HG03280 (cell line): ENCODE results near the gene FGFR4.
"Not testable (repeated sequence)": the region's sequence is repeated elsewhere in the genome, so short reads cannot be mapped to it uniquely, and the experiment has no call there.

Source experiments
- ATAC-seq: cut with Tn5 transposase; IDR thresholded peaks from one replicate; pipeline ENCODE4 v1.9.1; 2021; ENCODE audit warnings: mild to moderate bottlenecking, moderate library complexity; ENCODE audit not compliant: unreplicated experiment

FGFR4 gene

DNA sequence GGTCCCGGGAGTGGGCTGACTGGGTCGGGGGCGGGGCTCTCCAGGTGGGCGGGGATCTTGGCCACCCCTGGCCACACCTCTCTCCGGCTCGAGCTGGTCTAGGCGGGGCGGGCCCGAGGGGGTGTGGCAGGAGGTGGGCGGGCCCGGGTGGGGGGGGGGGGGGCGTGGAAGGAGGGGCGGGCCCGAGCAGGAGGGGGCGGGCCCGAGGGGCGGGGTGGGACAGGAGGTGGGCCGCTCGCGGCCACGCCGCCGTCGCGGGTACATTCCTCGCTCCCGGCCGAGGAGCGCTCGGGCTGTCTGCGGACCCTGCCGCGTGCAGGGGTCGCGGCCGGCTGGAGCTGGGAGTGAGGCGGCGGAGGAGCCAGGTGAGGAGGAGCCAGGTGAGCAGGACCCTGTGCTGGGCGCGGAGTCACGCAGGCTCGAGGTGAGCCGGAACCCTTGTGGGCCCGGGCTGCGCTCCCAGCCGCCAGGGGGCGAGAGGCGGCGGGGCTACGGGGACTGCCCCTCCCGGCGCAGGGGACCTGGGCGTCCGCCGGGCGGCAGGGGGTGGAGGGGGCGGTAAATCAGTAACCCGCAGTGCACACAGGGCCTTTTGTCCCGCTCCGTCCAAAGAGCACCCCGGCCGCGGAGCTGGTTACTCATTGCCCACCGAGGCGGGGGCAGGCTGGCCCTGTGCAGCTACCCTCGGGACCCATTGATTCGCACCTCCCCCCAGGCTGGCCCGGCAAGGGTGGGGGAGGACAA is at the start of gene FGFR4:
FGFR4 (plus strand) TSS at position 262 of the 744 bp plus-strand sequence. CDS start 2,688 bp downstream, outside the sequence.
- peak; percentile 65 for ATAC-seq

DNA sequence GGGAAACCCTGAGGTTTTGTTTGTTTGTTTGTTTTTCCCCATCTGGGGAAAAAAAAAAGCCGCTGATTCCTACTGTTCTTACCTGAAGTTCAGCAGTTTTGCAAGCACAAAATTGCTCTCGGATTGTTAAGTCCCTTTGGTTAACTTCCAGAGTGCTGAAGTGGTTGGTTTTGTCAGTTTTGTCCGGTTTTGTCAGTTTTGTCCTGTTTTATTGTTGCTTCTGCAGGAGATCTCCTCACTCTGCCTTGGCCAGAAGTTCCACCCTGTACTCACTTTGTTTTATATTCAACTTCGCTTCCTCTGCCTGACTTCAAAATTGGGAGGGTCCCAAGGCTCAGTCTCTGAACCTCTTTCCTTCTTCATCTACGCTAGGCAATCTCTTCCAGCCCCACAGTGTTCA is 49.8 kb upstream of the FGFR4 start:
- no peak for ATAC-seq

DNA sequence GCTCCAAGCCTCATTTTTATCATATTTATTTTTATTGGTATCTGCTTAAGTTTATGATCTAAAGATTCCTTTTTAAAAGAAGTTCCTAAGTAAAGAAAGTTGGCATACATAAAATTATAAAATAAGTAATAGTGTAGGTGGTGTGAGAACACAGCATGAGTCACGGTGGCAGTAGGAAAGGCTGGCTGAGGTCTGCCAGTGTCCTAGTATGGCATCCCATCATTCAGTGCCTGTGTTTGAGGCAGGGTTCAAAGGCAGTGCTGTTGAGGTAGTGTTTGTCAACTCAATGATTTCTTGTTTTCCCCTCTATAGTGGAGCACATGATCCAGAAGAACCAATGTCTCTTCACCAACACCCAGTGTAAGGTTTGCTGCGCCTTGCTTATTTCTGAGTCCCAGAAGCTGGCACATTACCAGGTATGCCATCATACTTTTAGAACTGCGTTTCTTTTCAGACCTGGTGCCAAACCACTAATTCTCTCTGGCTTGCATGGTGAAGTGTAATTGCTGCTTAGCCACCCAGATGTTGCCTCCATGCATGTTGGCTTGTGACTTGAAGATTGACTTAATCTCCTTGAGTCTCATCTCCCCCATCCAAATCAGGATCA is 45.8 kb upstream of the FGFR4 start:
- no peak for ATAC-seq

DNA sequence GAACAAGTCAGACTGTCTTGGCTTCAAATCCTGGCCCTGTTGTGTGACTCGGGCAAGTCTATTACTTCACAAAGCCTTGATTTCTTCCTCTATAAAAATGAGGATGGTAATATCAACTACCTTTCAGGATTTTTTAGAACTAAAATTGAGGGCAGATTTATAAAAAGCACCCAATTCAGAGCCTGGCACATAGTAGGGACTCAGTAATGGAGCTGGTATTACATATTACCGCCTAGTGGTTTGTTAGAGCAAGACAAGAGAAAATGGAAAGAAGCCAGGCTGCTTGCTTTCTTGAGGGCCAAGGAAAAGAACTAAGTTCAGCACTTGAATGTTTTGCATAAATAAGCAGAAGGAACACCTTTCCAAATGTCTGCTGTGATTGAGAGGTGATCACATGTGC is 44.8 kb upstream of the FGFR4 start:
- ATAC-seq = no peak

DNA sequence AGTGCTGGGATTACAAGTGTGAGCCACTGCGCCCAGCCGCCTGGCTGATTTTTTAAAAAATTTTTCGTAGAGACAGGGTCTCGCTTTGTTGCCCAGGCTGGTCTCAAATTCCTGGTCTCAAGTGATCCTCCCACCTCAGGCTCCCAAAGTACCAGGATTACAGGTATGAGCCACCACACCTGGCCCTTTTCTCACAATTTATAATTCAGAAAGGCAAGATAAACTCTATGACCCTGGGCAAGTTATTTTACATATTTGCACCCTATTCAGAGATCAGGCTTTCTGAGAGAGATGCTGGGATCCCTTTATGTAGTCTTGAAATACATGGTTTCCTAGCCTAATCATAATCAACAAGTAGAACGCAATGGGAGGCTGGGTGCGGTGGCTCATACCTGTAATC is 43.6 kb upstream of the FGFR4 start:
- no peak for ATAC-seq

DNA sequence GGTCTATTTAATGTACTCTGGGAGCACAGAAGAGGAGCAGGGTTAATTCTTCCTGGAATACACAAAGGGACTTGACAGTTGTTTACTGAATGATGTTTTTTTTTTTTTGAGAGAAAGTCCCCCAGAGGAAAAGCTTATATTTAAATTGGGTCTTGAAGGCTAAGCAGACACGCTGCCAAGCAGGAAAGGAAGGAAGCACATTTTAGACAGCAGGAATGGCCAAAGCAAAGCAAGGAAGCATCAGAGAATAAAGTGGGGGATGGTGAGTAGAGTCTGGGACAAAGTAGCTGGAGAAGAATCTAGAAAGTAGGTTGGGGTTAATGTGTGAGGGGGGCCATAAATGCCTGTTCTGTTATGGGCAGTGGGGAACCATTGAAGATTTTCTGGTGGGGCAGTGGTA is 42.8 kb upstream of the FGFR4 start:
- no peak for ATAC-seq

DNA sequence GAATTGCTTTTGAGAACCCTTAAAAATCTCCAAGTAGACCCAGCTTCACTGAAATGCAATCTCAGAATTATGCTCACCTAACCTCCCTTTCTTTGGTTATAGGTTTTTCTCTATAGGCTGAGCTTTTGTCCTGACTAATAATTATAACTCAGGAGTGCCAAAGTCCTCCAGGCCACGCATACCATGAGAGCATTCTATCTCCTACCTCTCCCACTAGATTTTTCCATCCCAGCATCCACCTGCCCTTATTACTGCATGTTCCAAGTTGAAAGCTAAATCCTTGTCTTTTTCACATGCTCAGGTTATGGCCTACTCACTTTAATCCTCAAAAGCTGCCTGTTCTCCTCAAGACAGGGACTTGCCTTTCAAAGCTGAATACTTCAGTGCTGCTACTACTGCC is 42.1 kb upstream of the FGFR4 start:
- ATAC-seq = no peak

DNA sequence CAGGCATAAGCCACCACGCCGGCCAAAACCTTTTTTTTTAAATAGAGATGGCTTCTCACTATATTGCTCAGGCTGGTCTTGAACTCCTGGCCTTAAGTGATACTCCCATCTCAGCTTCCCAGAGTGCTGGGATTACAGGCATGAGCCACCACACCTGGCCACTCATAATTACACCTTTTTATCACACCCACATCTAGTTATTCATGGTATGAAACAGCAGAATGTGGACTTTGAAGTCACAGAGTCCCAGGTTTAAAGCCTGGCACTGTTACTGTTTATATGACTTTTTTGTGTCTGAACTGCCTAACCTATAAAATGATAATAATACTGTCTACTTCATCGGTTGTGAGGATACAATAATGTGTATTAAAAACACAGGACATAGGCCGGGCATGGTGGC is 41.1 kb upstream of the FGFR4 start:
- ATAC-seq = no peak

DNA sequence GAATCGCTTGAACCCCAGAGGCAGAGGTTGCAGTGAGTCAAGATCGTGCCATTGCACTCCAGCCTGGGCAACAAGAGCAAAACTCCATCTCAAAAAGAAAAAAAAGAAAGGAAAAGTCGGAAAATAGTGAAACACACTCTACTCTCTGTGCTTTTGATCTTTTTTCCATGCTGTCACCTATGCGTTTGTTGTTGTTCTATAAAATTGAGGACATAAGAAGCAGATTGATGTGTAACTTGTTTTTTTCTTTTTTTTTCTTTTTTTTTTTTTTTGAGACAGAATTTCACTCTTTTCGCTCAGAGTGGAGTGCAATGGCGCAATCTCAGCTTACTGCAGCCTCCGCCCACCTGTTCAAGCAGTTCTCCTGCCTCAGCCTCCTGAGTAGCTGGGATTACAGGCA is 38.2 kb upstream of the FGFR4 start:
- ATAC-seq = not testable (repeated sequence)

DNA sequence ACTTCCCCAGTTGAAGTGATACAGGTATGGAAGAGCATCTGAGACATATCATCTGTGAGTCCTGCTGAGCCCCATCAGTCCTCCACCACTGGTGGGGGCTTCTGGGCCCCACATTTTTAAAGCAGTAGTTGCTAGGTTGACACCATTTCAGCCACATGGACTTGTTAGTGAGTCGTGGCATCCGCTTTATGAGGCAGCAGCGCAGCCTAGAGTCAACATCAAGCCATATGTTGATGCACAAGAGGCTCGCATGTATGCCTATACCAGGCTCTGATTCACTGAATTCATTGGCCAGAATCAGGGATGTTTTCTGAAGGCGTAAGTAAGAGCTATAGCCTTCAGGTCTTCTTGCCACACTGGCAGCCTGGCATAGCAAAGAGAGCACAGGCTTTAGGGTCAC is 37.4 kb upstream of the FGFR4 start:
- no peak for ATAC-seq

DNA sequence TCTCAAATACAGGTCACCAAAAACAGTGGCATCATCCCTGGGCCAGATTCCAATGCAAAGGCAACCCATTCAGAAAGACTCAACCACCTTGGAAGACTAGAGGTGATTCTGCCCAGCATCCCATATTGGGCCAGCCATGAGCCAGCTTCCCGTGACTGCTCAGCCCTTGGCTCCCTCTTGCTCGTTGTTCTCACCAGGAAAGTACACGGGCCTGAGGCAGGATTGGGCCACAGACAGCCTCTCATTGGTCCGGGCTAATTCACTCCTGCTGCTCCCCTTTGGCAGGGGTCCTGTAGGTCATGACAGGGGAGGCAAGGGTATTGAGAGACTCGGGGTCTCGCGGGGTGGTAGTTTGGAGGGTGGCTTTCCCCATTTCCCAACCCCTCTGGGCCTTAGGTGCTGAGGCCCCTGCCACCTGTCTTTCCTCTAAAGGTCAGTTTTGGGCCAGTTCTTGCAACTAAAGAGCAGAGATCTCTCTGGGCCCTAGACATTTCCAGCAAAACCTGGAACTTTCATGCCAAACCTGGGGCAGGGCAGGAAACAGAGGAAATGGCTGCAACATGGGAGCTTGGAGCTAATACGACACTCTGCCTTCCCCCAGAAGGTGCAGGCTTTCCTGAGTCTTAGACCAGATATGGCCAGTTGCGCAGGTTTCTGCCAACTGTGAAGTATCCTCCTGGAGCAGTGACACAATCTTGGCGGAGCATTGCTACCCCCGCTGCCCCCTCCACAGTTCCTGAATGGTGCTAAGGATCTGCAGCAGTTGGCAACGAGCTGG is 22.0 kb upstream of the FGFR4 start:
- ATAC-seq = no peak

DNA sequence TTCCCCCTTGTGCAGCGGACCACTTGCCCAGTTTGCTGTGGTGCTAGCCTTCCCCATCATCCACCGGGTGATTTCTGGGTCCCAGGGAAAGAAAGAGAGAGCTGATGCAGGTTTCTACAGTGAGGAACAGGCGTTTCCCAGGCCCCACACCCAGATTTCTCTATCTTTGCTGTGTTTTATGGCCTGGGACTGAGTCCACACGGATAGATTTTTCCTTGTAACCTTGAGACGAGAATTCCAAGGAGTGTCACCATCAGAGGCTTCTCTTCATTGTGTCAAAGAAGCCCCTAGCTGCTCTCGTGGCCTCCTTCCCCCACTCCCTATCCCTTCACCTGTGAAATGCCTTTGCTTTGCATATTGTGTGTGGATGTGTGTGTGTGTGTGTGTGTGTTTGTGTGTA is 21.2 kb upstream of the FGFR4 start:
- ATAC-seq = no peak

DNA sequence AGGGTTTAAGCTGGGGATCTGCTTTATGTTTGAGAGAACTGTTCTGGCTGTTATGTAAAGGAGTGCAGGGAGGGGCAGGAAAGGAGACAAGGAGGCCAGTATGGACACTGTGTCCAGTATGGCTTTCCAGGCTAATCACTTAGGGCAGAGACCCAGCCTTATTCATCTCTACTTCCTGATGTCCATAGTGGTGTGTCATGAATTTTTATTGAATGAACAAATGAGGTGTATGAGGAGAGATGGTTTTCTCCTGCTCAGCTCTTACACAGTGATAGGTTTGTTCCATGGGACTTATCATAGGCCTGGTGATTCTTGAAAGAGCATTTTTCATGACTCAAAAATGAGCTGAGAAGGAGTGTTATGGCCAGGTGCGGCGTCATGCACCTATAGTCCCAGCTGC is 20.5 kb upstream of the FGFR4 start:
- no peak for ATAC-seq

DNA sequence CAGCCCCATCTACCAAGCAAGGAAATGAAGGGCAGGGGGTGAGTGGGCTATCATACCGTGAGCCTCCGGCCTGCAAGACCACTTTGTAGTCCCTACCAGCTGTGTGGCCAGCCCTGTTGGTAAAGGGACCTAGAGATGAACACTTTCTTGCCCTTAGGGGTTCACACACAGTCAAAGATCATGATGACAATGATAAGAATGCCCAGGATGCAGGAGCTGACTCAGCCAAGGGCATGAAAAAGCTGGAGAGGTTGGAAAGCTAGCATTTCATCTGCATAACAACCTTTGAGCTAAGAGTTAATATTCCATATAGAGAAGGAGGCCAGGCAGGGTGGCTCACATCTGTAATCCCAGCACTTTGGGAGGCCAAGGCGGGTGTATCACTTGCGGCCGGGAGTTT is 19.2 kb upstream of the FGFR4 start:
- no peak for ATAC-seq

DNA sequence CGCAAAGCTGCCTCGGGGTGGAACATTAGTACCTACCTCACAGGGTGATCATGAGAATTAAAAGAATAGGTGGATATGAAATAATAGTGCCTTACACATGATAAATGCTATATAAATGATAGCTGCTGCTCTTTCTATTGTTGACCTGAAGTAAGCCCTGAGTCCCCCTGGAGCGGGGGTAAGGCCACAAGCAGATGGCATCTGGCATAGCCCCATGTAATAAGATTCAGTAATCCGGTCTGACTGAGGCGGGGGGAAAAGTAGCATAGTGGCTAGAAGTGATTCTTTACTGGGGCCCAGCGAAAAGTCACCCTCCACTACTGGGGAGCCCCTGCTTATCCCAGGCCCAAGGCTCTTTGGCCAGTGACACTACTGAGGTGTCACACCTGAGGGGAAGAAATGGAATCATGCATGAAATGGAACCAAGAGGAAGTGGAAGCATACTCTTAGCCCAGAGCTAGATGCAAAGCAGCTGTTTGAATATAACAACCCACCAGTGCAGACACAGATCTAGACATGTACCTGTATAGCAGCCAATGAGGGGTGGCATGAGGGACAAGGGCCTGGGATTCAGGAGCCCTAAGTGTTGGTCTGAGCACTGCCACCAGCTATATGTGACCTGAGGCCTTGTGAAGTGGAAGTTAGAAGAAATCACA is 16.1 kb upstream of the FGFR4 start:
- no peak for ATAC-seq

DNA sequence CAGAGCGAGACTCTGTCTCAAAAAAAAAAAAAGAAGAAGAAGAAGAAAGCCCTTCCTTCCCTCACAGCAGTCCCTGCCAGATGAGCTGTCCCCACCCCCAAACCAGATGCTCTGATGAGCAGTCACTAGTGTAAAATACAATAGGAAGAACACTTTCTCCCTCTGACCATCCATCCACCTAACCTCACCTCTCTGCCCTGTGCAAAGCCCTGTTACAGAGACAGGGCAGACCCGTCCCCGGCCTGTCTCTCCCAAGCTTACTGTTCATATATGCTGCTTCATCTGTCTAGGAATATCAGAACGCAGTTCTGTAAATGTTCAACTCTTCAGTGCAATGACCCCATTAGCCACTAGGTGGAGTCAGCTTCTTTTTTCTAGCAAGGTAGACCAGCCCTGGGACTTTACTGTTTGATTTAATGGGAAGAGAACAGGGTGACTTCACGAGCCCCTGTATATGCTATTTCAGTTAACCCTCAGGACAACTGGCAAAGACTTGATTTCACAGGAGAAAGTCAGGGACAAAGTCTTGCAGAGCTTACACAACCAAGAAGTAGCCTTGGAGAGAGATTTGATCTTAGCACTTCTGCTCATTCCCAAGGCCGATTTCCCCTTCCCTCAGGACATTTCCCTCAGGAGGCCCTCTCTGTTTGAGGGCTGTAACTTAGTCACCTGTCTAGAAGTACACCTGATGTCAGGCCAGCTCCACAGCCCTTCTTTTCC is 14.9 kb upstream of the FGFR4 start:
- ATAC-seq = peak; percentile 66

DNA sequence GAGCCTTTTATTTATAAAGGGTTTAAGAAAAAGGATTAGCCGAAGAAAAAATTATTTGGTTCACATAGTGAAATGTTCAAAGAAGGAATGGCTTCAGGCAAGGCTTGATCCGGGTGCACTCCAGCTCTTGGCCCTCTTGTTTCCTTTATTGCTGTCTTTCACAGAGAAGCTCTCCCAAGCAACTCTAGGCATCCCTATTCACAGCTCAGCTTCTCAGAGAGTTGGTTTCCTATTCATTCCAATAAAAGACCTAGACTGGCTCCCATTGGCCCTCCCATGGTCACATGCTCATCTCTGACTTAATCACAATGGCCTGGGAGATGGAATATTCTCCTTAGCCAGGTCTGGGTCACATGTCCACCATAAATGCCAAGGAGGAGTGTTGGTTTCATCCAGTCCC is 9.4 kb upstream of the FGFR4 start:
- ATAC-seq = no peak

DNA sequence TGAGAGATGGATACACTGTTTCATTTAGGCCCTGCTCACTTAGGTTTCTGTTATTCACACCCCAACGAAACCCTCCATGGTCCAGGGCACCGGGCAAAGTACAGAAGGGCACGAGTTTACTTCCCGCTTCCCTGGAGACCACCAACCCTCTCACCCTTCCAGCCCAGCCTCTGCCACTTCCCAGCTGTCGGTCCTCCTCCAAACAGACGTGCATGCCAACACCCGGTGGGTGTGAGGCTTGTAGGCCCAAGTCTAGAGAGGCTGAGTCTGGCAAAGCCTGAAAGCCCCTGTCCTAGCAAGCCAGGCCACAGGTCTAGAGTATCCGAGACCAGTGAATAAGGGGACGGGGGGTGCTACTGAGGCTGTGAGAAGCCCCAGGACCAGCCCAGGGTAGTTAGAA is 7.1 kb upstream of the FGFR4 start:
- ATAC-seq = no peak

DNA sequence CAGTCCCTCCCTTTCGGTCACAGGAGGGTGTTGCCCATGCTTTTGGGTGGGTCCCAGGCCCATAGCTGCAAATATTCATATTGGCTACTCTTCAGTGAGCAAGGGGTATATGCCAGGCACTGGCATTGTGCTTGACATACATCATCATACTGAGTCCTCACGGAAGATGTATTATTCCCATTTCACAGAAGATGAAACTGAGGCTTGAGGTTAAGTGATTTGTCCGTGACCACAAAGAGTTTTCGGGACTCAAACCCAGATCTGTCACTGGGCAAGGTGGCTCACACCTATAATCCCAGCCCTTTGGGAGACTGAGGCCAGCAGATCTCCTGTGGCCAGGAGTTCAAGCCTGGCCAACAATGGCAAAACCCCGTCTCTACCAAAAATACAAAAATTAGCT is 6.5 kb upstream of the FGFR4 start:
- no peak for ATAC-seq

DNA sequence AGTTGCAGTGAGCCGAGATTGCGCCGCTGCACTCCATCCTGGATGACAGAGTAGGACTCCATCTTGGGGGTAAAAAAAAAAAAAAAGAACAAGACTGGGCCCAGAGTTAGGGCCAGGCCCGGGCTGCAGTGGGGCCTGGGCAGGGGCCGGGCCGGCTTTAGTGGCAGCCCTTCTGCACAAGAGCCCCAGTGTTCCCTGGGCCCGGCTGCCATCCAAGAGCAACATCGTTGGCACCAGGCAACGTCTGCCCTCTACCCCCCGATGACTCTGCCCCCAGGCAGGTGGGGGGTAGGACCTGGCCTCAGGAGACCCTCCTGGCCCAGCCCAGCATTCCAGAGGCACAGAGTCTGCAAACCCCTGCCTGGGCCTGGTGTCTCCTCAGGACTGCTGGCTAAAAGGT is 4.9 kb upstream of the FGFR4 start:
- ATAC-seq = no peak

DNA sequence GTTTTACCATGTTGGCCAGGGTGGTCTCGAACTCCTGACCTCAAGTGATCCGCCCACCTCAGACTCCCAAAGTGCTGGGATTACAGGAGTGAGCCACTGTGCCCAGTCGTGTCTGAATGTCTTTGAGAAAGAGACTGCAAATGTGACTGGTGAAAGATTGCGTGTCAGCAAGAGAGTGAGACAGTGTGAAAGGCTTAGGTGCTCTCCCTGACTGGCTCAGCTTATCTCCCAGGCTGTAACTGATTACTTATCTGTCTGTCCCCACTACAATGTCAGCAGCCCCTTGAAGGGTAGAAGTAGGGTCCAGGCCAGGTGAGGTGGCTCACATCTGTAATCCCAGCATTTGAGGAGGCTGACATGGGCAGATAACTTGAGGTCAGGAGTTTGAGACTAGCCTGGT is 3.4 kb upstream of the FGFR4 start:
- no peak for ATAC-seq
